Epidermal melanocyte (primary cell): ENCODE results near the gene SAMM50.

Source experiments
- DNase-seq: peaks from one replicate; pipeline ENCODE4 v3.0.0; 2011; ENCODE audit warnings: low spot score; ENCODE audit not compliant: insufficient read length

The SAMM50 gene

GRCh38 chr22:43976861-43977795 lies 21.9 kb downstream of the SAMM50 start:
- DNase-seq: no peak

- DNase-seq: no peak
Measured at GRCh38 chr22:43978558-43978957, 23.3 kb downstream of the SAMM50 start.

- no peak for DNase-seq
Measured at GRCh38 chr22:43980579-43980978, 25.3 kb downstream of the SAMM50 start.

- no peak for DNase-seq
Measured at GRCh38 chr22:43980996-43981395, 25.8 kb downstream of the SAMM50 start.

GRCh38 chr22:43983808-43984207 lies 28.6 kb downstream of the SAMM50 start:
- DNase-seq: no peak

- no peak for DNase-seq
Measured at GRCh38 chr22:43985532-43985931, 30.3 kb downstream of the SAMM50 start.

- DNase-seq: no peak
Measured at GRCh38 chr22:43988116-43988820, 33.0 kb downstream of the SAMM50 start.

GRCh38 chr22:43988960-43989359 lies 33.7 kb downstream of the SAMM50 start:
- no peak for DNase-seq

- no peak for DNase-seq
Measured at GRCh38 chr22:43990044-43990443, 34.8 kb downstream of the SAMM50 start.

GRCh38 chr22:43991316-43992020 lies 36.2 kb downstream of the SAMM50 start:
- DNase-seq: no peak

- DNase-seq: no peak
Measured at GRCh38 chr22:43992331-43992821, 37.1 kb downstream of the SAMM50 start.

GRCh38 chr22:43993072-43993760 lies 38.0 kb downstream of the SAMM50 start:
- peak; percentile 57 for DNase-seq

- DNase-seq: no peak
Measured at GRCh38 chr22:43994006-43994405, 38.8 kb downstream of the SAMM50 start.

GRCh38 chr22:43994416-43994815 lies 39.2 kb downstream of the SAMM50 start:
- DNase-seq: no peak

GRCh38 chr22:43995057-43995685 lies 39.9 kb downstream of the SAMM50 start:
- no peak for DNase-seq

- no peak for DNase-seq
Measured at GRCh38 chr22:43995798-43996169, 40.5 kb downstream of the SAMM50 start.

- no peak for DNase-seq
Measured at GRCh38 chr22:43996170-43996980, 41.1 kb downstream of the SAMM50 start.

GRCh38 chr22:43996981-43997265 lies 41.7 kb downstream of the SAMM50 start:
- no peak for DNase-seq

- no peak for DNase-seq
Measured at GRCh38 chr22:43998679-43999264, 43.5 kb downstream of the SAMM50 start.

GRCh38 chr22:43999378-43999777 lies 44.1 kb downstream of the SAMM50 start:
- DNase-seq: no peak
